ENCODE measurements around the gene BAIAP2. TPM values are rescaled to one million over a fixed set of nuclear protein-coding genes. Genes with fewer than 3 reads are reported as not detected.

The BAIAP2 gene
- total RNA-seq, 1 experiment from 2014 or later = 58.0 TPM

- peaks cover 3% of the 10 kb centered on the region for H3K9me3 Mint-ChIP-seq (ENCODE audit: low read depth, unreplicated experiment)
- H3K27me3 Mint-ChIP-seq (ENCODE audit: unreplicated experiment) = peaks cover 28% of the 10 kb centered on the region
- intact Hi-C loops (cut with micrococcal nuclease; ENCODE audit: unreplicated experiment) = loop anchor here (5.0 kb wide), 1 partner anchor 77 kb away; no protein-coding TSS in a partner anchor
- H3K27ac Mint-ChIP-seq (ENCODE audit: unreplicated experiment) = no peak overlapping the region
- no peak for TF ChIP-seq CTCF (IDR thresholded peaks at IDR 0.05; ENCODE audit: unreplicated experiment)
- H3K4me3 Mint-ChIP-seq (ENCODE audit: low read depth, unreplicated experiment) = no peak overlapping the region
- peaks cover 8% of the 10 kb centered on the region for H3K4me1 Mint-ChIP-seq (ENCODE audit: low read depth, unreplicated experiment)
- no peaks in the 10 kb centered on the region for H3K36me3 Mint-ChIP-seq (ENCODE audit: insufficient read depth, unreplicated experiment)
- BruUV-seq (replicated peaks) = no TSS peak
- CTCF ChIA-PET = no interaction called here
- DNase-seq = no peak
Observed at GRCh38 chr17:81019563-81020442, 15.1 kb upstream of the BAIAP2 start.

- Mint-ChIP-seq H3K4me1 (ENCODE audit: low read depth, unreplicated experiment) (peaks cover 8% of the 10 kb centered on the region), H3K9me3 (ENCODE audit: low read depth, unreplicated experiment) (peaks cover 3% of the 10 kb centered on the region), H3K27ac (ENCODE audit: unreplicated experiment) (no peak overlapping the region), H3K4me3 (ENCODE audit: low read depth, unreplicated experiment) (no peak overlapping the region), H3K27me3 (ENCODE audit: unreplicated experiment) (peaks cover 28% of the 10 kb centered on the region), H3K36me3 (ENCODE audit: insufficient read depth, unreplicated experiment) (no peaks in the 10 kb centered on the region)
- BruUV-seq (replicated peaks) = no TSS peak
- no peak for DNase-seq
- intact Hi-C loops (cut with micrococcal nuclease; ENCODE audit: unreplicated experiment) = loop anchor here (5.0 kb wide), 1 partner anchor 77 kb away; no protein-coding TSS in a partner anchor
- TF ChIP-seq CTCF (IDR thresholded peaks at IDR 0.05; ENCODE audit: unreplicated experiment) = no peak
- CTCF ChIA-PET = no interaction called here
Observed at GRCh38 chr17:81020443-81020766, 14.5 kb upstream of the BAIAP2 start.

GRCh38 chr17:81020767-81021497, 14.0 kb upstream of the BAIAP2 start:
- BruUV-seq (replicated peaks) = no TSS peak
- H3K4me3 Mint-ChIP-seq (ENCODE audit: low read depth, unreplicated experiment) = no peak overlapping the region
- no peak for DNase-seq
- H3K9me3 Mint-ChIP-seq (ENCODE audit: low read depth, unreplicated experiment) = no peaks in the 10 kb centered on the region
- peaks cover 8% of the 10 kb centered on the region for H3K4me1 Mint-ChIP-seq (ENCODE audit: low read depth, unreplicated experiment)
- no peaks in the 10 kb centered on the region for H3K36me3 Mint-ChIP-seq (ENCODE audit: insufficient read depth, unreplicated experiment)
- intact Hi-C loops (cut with micrococcal nuclease; ENCODE audit: unreplicated experiment) = loop anchor here (5.0 kb wide), 1 partner anchor 76 kb away; no protein-coding TSS in a partner anchor
- no peak for TF ChIP-seq CTCF (IDR thresholded peaks at IDR 0.05; ENCODE audit: unreplicated experiment)
- CTCF ChIA-PET = no interaction called here
- H3K27ac Mint-ChIP-seq (ENCODE audit: unreplicated experiment) = no peak overlapping the region
- H3K27me3 Mint-ChIP-seq (ENCODE audit: unreplicated experiment) = peaks cover 34% of the 10 kb centered on the region

- no peak for TF ChIP-seq CTCF (IDR thresholded peaks at IDR 0.05; ENCODE audit: unreplicated experiment)
- CTCF ChIA-PET = interaction anchor here (0.7 to 0.9 kb wide), 3 partner anchors 12 to 29 kb away, joined by 3 to 5 read pairs (median 3); no protein-coding TSS in a partner anchor
- Mint-ChIP-seq H3K4me1 (ENCODE audit: low read depth, unreplicated experiment) (peaks cover 8% of the 10 kb centered on the region), H3K27ac (ENCODE audit: unreplicated experiment) (no peak overlapping the region), H3K36me3 (ENCODE audit: insufficient read depth, unreplicated experiment) (no peaks in the 10 kb centered on the region), H3K4me3 (ENCODE audit: low read depth, unreplicated experiment) (no peak overlapping the region), H3K9me3 (ENCODE audit: low read depth, unreplicated experiment) (no peaks in the 10 kb centered on the region), H3K27me3 (ENCODE audit: unreplicated experiment) (peaks cover 42% of the 10 kb centered on the region)
- DNase-seq = no peak
- intact Hi-C loops (cut with micrococcal nuclease; ENCODE audit: unreplicated experiment) = loop anchor here (5.0 kb wide), 1 partner anchor 76 kb away; no protein-coding TSS in a partner anchor
- no TSS peak for BruUV-seq (replicated peaks)
Observed at GRCh38 chr17:81021531-81022343, 13.2 kb upstream of the BAIAP2 start.
